ENCODE data around the gene AFDN. TPM values are rescaled to one million over a fixed set of nuclear protein-coding genes. Genes with fewer than 3 reads are reported as not detected.

The AFDN gene
- total and polyA plus RNA-seq, 2 experiments from 2014 or later, result 66.9 to 200 TPM

GRCh38 chr6:167936051-167936450 is 109.3 kb downstream of the AFDN start:
- Histone ChIP-seq H3K36me3 (ENCODE audit: insufficient read depth) (peaks cover 5% of the 10 kb centered on the region; the same call in 1 of the 2 replicates), H3F3A (replicated peaks; ENCODE audit: low read depth) (no peaks in the 10 kb centered on the region), H3K9me2 (ENCODE audit: insufficient read depth) (no peaks in the 10 kb centered on the region), H3K27ac (ENCODE audit: low read depth) (no peak overlapping the region), H3K4me2 (no peak overlapping the region), H4K20me1 (replicated peaks; ENCODE audit: insufficient read depth) (peaks cover 10% of the 10 kb centered on the region), H3K4me3 (no peak overlapping the region), H3K27me3 (ENCODE audit: insufficient read depth) (no peaks in the 10 kb centered on the region), H3K79me2 (replicated peaks; ENCODE audit: insufficient read depth) (peaks cover 31% of the 10 kb centered on the region), H3K4me1 (ENCODE audit: insufficient read depth) (peaks cover 14% of the 10 kb centered on the region; the same call in 1 of the 2 replicates), H2AFZ (no peak overlapping the region)
- no peak for ATAC-seq
- H3K9me3 Mint-ChIP-seq, result no peaks in the 10 kb centered on the region
- peaks cover 7% of the 10 kb centered on the region for H3K36me3 Mint-ChIP-seq (ENCODE audit: low read depth)
- H3K4me1 Mint-ChIP-seq, result peaks cover 23% of the 10 kb centered on the region
- TF ChIP-seq POLR2AphosphoS5 (IDR thresholded peaks at IDR 0.05; ENCODE audit: low read depth), result no peak
- TF ChIP-seq STAT1 (IDR thresholded peaks at IDR 0.05; ENCODE audit: unreplicated experiment), result no peak
- TF ChIP-seq ZNF114 (CRISPR knock-in tag; IDR thresholded peaks at IDR 0.05), result no peak
- TF ChIP-seq EZH2 (IDR thresholded peaks at IDR 0.05; ENCODE audit: low read depth, unreplicated experiment), result no peak
- no peak for TF ChIP-seq CTCF (conservative IDR thresholded peaks at IDR 0.05; ENCODE audit: low read depth in 2 of 2)
- TF ChIP-seq REST (IDR thresholded peaks at IDR 0.05; ENCODE audit: unreplicated experiment), result no peak
- TF ChIP-seq ETS1 (IDR thresholded peaks at IDR 0.05), result no peak
- no peak for TF ChIP-seq EZH2phosphoT487 (IDR thresholded peaks at IDR 0.05; ENCODE audit: unreplicated experiment)
- TF ChIP-seq JUNB (IDR thresholded peaks at IDR 0.05; ENCODE audit: unreplicated experiment), result no peak
- no peak for TF ChIP-seq CREB1 (CRISPR knock-in tag; IDR thresholded peaks at IDR 0.05; ENCODE audit: low read depth)
- no peak for TF ChIP-seq ZNF331 (CRISPR knock-in tag; IDR thresholded peaks at IDR 0.05; ENCODE audit: low read depth)
- no peak for TF ChIP-seq NANOG (IDR thresholded peaks at IDR 0.05; ENCODE audit: borderline replicate concordance)
- no peak for TF ChIP-seq ZNF462 (CRISPR knock-in tag; IDR thresholded peaks at IDR 0.05)
- no peak overlapping the region for H3K4me3 Mint-ChIP-seq
- H3K27ac Mint-ChIP-seq, result no peak overlapping the region
- no peak for DNase-seq (ENCODE audit: low spot score)
- no peaks in the 10 kb centered on the region for H3K27me3 Mint-ChIP-seq (ENCODE audit: insufficient read depth, low read depth, poor library complexity)
